IPS-11a (cell line): Measurements from ENCODE around the gene AHDC1.
"Not testable (repeated sequence)": the region's sequence is repeated elsewhere in the genome, so short reads cannot be mapped to it uniquely, and the experiment has no call there.

Source experiments
- H3K4me3 ChIP-seq: one replicate; pipeline ENCODE4 v1.5.1; 2013; ENCODE audit warnings: low read depth, low read length, control low read depth

The AHDC1 gene

GRCh38 chr1:27553823-27554222, 50.1 kb downstream of the AHDC1 start:
- not testable (repeated sequence) for H3K4me3 ChIP-seq

- no peak overlapping the region for H3K4me3 ChIP-seq
These were observed 51.0 kb downstream of the AHDC1 start for GRCh38 chr1:27552911-27553420.

GRCh38 chr1:27551953-27552312, 52.0 kb downstream of the AHDC1 start:
- H3K4me3 ChIP-seq, result no peak overlapping the region

GRCh38 chr1:27551170-27551952, 52.6 kb downstream of the AHDC1 start:
- H3K4me3 ChIP-seq, result no peak overlapping the region

- no peak overlapping the region for H3K4me3 ChIP-seq
These were observed 53.3 kb downstream of the AHDC1 start for GRCh38 chr1:27550510-27551169.

- no peak overlapping the region for H3K4me3 ChIP-seq
These were observed 54.0 kb downstream of the AHDC1 start for GRCh38 chr1:27549807-27550408.

- no peak overlapping the region for H3K4me3 ChIP-seq
These were observed 54.9 kb downstream of the AHDC1 start for GRCh38 chr1:27548858-27549719.

GRCh38 chr1:27548136-27548853, 55.6 kb downstream of the AHDC1 start:
- no peak overlapping the region for H3K4me3 ChIP-seq

- H3K4me3 ChIP-seq, result no peak overlapping the region
These were observed 56.5 kb downstream of the AHDC1 start for GRCh38 chr1:27547220-27548116.

- H3K4me3 ChIP-seq, result no peak overlapping the region
These were observed 58.1 kb downstream of the AHDC1 start for GRCh38 chr1:27545876-27546275.

GRCh38 chr1:27545271-27545670, 58.7 kb downstream of the AHDC1 start:
- H3K4me3 ChIP-seq, result no peak overlapping the region

GRCh38 chr1:27544834-27545233, 59.1 kb downstream of the AHDC1 start:
- H3K4me3 ChIP-seq, result no peak overlapping the region

GRCh38 chr1:27543284-27543683, 60.7 kb downstream of the AHDC1 start:
- H3K4me3 ChIP-seq, result no peak overlapping the region

GRCh38 chr1:27542463-27543273, 61.3 kb downstream of the AHDC1 start:
- H3K4me3 ChIP-seq, result no peak overlapping the region

- no peak overlapping the region for H3K4me3 ChIP-seq
These were observed 63.8 kb downstream of the AHDC1 start for GRCh38 chr1:27539901-27540861.

- no peak overlapping the region for H3K4me3 ChIP-seq
These were observed 65.2 kb downstream of the AHDC1 start for GRCh38 chr1:27538793-27539192.

- not testable (repeated sequence) for H3K4me3 ChIP-seq
These were observed 65.7 kb downstream of the AHDC1 start for GRCh38 chr1:27538305-27538676.
